ENCODE data around the gene CCDC191. TPM values are rescaled to one million over a fixed set of nuclear protein-coding genes. Genes with fewer than 3 reads are reported as not detected.

The CCDC191 gene
- total RNA-seq, 1 donor from 2014 or later, result 4.9 TPM

- H3K27me3 Mint-ChIP-seq (ENCODE audit: insufficient read depth, low read depth), result peaks cover 6% of the 10 kb centered on the region
- H3K79me2 ChIP-seq (ENCODE audit: low read depth), result no peaks in the 10 kb centered on the region
- no peaks in the 10 kb centered on the region for H3K36me3 ChIP-seq
- DNase-seq (ENCODE audit: low spot score), result no peak
- H3K27ac ChIP-seq, result no peak overlapping the region
- peaks cover 21% of the 10 kb centered on the region for H3F3A ChIP-seq (ENCODE audit: low read depth)
- H3K4me3 Mint-ChIP-seq, result no peak overlapping the region
- H4K20me1 ChIP-seq (ENCODE audit: low read depth), result no peaks in the 10 kb centered on the region
- no peak overlapping the region for H3K9ac ChIP-seq
- H3K27me3 ChIP-seq, result no peaks in the 10 kb centered on the region
- H3K9me3 ChIP-seq (ENCODE audit: low read depth), result no peaks in the 10 kb centered on the region
- no peak overlapping the region for H3K4me3 ChIP-seq
- peaks cover 4% of the 10 kb centered on the region for H3K9me3 Mint-ChIP-seq
- no peaks in the 10 kb centered on the region for H3K36me3 Mint-ChIP-seq
- peaks cover 24% of the 10 kb centered on the region for H3K4me1 ChIP-seq
- H2AFZ ChIP-seq (replicated peaks), result no peak overlapping the region
- peaks cover 34% of the 10 kb centered on the region for H3K4me1 Mint-ChIP-seq
- no peak overlapping the region for H3K27ac Mint-ChIP-seq
- TF ChIP-seq EZH2 (IDR thresholded peaks at IDR 0.05) (no peak), CTCF (IDR thresholded peaks at IDR 0.05) (no peak), EZH2phosphoT487 (IDR thresholded peaks at IDR 0.05) (no peak)
- no peak overlapping the region for H3K4me2 ChIP-seq
Observed at GRCh38 chr3:114093596-114093995, 37.3 kb upstream of the CCDC191 start.

- Histone ChIP-seq H3K9ac (no peak overlapping the region), H3K9me3 (ENCODE audit: low read depth) (no peaks in the 10 kb centered on the region), H3F3A (ENCODE audit: low read depth) (peaks cover 21% of the 10 kb centered on the region), H3K27me3 (no peaks in the 10 kb centered on the region), H3K4me2 (no peak overlapping the region), H3K4me1 (peaks cover 24% of the 10 kb centered on the region), H4K20me1 (ENCODE audit: low read depth) (no peaks in the 10 kb centered on the region), H3K4me3 (no peak overlapping the region), H3K27ac (no peak overlapping the region), H2AFZ (replicated peaks) (peak overlapping the region; percentile 58), H3K36me3 (peaks cover 2% of the 10 kb centered on the region), H3K79me2 (ENCODE audit: low read depth) (no peaks in the 10 kb centered on the region)
- Mint-ChIP-seq H3K27ac (no peak overlapping the region), H3K9me3 (peaks cover 4% of the 10 kb centered on the region), H3K27me3 (ENCODE audit: insufficient read depth, low read depth) (peaks cover 6% of the 10 kb centered on the region), H3K36me3 (no peaks in the 10 kb centered on the region), H3K4me3 (no peak overlapping the region), H3K4me1 (peaks cover 37% of the 10 kb centered on the region)
- TF ChIP-seq EZH2 (IDR thresholded peaks at IDR 0.05) (no peak), EZH2phosphoT487 (IDR thresholded peaks at IDR 0.05) (no peak), CTCF (IDR thresholded peaks at IDR 0.05) (no peak)
- DNase-seq (ENCODE audit: low spot score), result no peak
Observed at GRCh38 chr3:114093016-114093380, 36.7 kb upstream of the CCDC191 start.

GRCh38 chr3:114092151-114093015, 36.1 kb upstream of the CCDC191 start:
- Histone ChIP-seq H3K9ac (no peak overlapping the region), H3K4me3 (no peak overlapping the region), H3K27me3 (no peaks in the 10 kb centered on the region), H4K20me1 (ENCODE audit: low read depth) (no peaks in the 10 kb centered on the region), H2AFZ (replicated peaks) (peak overlapping the region; percentile 58), H3K27ac (no peak overlapping the region), H3F3A (ENCODE audit: low read depth) (peaks cover 21% of the 10 kb centered on the region), H3K9me3 (ENCODE audit: low read depth) (no peaks in the 10 kb centered on the region), H3K4me1 (peaks cover 24% of the 10 kb centered on the region), H3K4me2 (no peak overlapping the region), H3K79me2 (ENCODE audit: low read depth) (no peaks in the 10 kb centered on the region), H3K36me3 (peaks cover 6% of the 10 kb centered on the region)
- Mint-ChIP-seq H3K4me1 (peaks cover 37% of the 10 kb centered on the region), H3K27me3 (ENCODE audit: insufficient read depth, low read depth) (peaks cover 6% of the 10 kb centered on the region), H3K4me3 (no peak overlapping the region), H3K36me3 (peaks cover 6% of the 10 kb centered on the region), H3K27ac (peak overlapping the region; percentile 61), H3K9me3 (peaks cover 10% of the 10 kb centered on the region)
- no peak for DNase-seq (ENCODE audit: low spot score)
- no peak for TF ChIP-seq EZH2phosphoT487 (IDR thresholded peaks at IDR 0.05)
- no peak for TF ChIP-seq CTCF (IDR thresholded peaks at IDR 0.05)
- TF ChIP-seq EZH2 (IDR thresholded peaks at IDR 0.05), result no peak

Measured in neural progenitor cell (in vitro differentiated cells).